ENCODE data around the gene SUSD1.

DNA sequence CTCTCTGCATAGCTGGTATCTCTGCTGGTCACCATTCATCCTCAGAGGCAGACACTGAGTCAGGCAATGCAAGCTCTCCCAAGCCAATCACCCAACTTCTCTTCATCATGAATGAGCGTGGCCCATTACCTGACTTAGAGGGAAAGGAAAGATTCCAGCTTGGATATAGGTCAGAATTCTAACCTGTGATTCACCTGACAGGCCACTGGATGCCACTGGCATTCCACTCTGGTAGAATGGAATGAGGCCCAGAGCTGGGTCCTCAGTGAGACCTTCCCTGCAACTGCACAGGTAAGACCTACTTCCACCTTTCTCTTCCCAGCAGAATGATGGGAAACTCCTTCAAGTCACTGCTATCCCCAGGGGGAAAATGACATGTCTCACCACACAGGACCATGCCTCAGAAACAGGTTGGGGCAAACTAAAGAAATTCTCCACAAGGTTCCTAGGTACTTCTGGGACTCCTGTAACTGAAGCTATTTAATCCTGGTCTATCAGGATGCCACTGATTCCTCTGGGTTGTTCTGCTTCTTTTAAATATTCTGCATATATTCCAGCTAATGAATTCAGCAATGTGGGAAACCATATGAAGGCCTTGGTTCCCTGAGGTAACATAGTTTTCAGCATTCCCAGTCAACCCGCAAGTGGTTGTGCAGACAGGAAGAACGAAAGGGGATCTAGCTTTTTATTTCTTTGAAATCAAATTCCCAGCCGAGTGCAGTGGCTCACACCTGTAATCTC is 62.0 kb downstream of the SUSD1 start:
- no peak for TF ChIP-seq RFX5 (IDR thresholded peaks at IDR 0.05; ENCODE audit: low read length)
- TF ChIP-seq, protein P1, sequence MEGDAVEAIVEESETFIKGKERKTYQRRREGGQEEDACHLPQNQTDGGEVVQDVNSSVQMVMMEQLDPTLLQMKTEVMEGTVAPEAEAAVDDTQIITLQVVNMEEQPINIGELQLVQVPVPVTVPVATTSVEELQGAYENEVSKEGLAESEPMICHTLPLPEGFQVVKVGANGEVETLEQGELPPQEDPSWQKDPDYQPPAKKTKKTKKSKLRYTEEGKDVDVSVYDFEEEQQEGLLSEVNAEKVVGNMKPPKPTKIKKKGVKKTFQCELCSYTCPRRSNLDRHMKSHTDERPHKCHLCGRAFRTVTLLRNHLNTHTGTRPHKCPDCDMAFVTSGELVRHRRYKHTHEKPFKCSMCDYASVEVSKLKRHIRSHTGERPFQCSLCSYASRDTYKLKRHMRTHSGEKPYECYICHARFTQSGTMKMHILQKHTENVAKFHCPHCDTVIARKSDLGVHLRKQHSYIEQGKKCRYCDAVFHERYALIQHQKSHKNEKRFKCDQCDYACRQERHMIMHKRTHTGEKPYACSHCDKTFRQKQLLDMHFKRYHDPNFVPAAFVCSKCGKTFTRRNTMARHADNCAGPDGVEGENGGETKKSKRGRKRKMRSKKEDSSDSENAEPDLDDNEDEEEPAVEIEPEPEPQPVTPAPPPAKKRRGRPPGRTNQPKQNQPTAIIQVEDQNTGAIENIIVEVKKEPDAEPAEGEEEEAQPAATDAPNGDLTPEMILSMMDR (IDR thresholded peaks at IDR 0.05): peak; percentile 50
- no peak for TF ChIP-seq EP300 (IDR thresholded peaks at IDR 0.05; ENCODE audit: borderline replicate concordance in 1 of 2, low read depth in 1 of 2, low read length in 1 of 2)
- TF ChIP-seq YY1 (IDR thresholded peaks at IDR 0.05; ENCODE audit: low read depth): no peak
- no peak for TF ChIP-seq FOXM1 (IDR thresholded peaks at IDR 0.05; ENCODE audit: low read depth)
- no peak for TF ChIP-seq POLR2AphosphoS5 (IDR thresholded peaks at IDR 0.05; ENCODE audit: low read depth, low read length)

All from SK-N-SH (cell line).